GM12878 (cell line): ENCODE data around the gene EEF1AKMT3. TPM values are rescaled to one million over a fixed set of nuclear protein-coding genes. Genes with fewer than 3 reads are reported as not detected.

Source experiments
- ATF7 ChIP-seq: fragments of 450-650 bp; IDR thresholded peaks from 2 replicates; pipeline ENCODE4 v1.6.1; 2016; ENCODE audit warnings: low read depth, mild to moderate bottlenecking
- CBFB ChIP-seq: IDR thresholded peaks from 2 replicates; pipeline ENCODE4 v1.6.1; 2016; ENCODE audit warnings: antibody characterized with exemption, low read depth
- CBX5 ChIP-seq: sonication (generic); IDR thresholded peaks from 2 replicates; pipeline ENCODE4 v1.6.1; 2016; ENCODE audit warnings: low read depth, moderate library complexity, mild to moderate bottlenecking, inconsistent platforms
- CREB1 ChIP-seq: IDR thresholded peaks from 2 replicates; pipeline ENCODE4 v1.6.1; 2012; ENCODE audit warnings: low read depth, mild to moderate bottlenecking, inconsistent platforms
- IRF4 ChIP-seq: IDR thresholded peaks from 2 replicates; pipeline ENCODE4 v1.6.1; 2011; ENCODE audit warnings: low read depth, low read length
- MXI1 ChIP-seq: fragments of 150-350 bp; IDR thresholded peaks from 2 replicates; pipeline ENCODE4 v1.6.1; 2011; ENCODE audit warnings: low read depth, mild to moderate bottlenecking, inconsistent platforms, low read length, improper control_type of control experiment
- NBN ChIP-seq: fragments of 450-650 bp; IDR thresholded peaks from 2 replicates; pipeline ENCODE4 v1.6.1; 2016
- NFIC ChIP-seq: IDR thresholded peaks from 2 replicates; pipeline ENCODE4 v1.6.1; 2012; ENCODE audit warnings: low read depth, mild to moderate bottlenecking, inconsistent platforms, low read length, moderate library complexity
- PAX5 ChIP-seq: IDR thresholded peaks from 2 replicates; pipeline ENCODE4 v1.6.1; 2011; ENCODE audit warnings: low read depth, low read length, borderline replicate concordance
- POLR2A ChIP-seq: IDR thresholded peaks from 2 replicates; pipeline ENCODE4 v1.6.1; 2011; ENCODE audit warnings: low read depth, mild to moderate bottlenecking, low read length
- POLR2AphosphoS2 ChIP-seq: IDR thresholded peaks from 2 replicates; pipeline ENCODE4 v1.6.1; 2011; ENCODE audit warnings: low read depth, mild to moderate bottlenecking, low read length, improper control_type of control experiment, moderate library complexity
- RAD21 ChIP-seq: IDR thresholded peaks from 2 replicates; pipeline ENCODE4 v1.6.1; 2011; ENCODE audit warnings: mild to moderate bottlenecking, low read depth, low read length, moderate library complexity; ENCODE audit not compliant: insufficient read depth
- RB1 ChIP-seq: fragments of 450-650 bp; formaldehyde crosslinking; IDR thresholded peaks from 2 replicates; pipeline ENCODE4 v1.6.1; 2017; ENCODE audit warnings: mild to moderate bottlenecking, borderline replicate concordance
- STAT3 ChIP-seq: IDR thresholded peaks from 2 replicates; pipeline ENCODE4 v1.6.1; 2011; ENCODE audit warnings: low read depth, low read length, improper control_type of control experiment
- USF1 ChIP-seq: IDR thresholded peaks from 2 replicates; pipeline ENCODE4 v1.6.1; 2011; ENCODE audit warnings: borderline replicate concordance, low read depth, mild to moderate bottlenecking, moderate library complexity, mixed read lengths, low read length; ENCODE audit not compliant: insufficient read depth; ENCODE audit errors: extremely low read length
- USF2 ChIP-seq: IDR thresholded peaks from 2 replicates; pipeline ENCODE4 v1.6.1; 2011; ENCODE audit warnings: low read depth, low read length, improper control_type of control experiment, borderline replicate concordance
- polyA plus RNA-seq, 11 experiments: library from polyadenylated mRNA; depleted of rRNA in 4 of 11; unstranded in 6 of 11; stranded (reverse) in 5 of 11; fragments of >200 nt; fragmentation: Nextera tagmentation in 4 of 11; fragmentation: Illumina TruSeq in 1 of 11; extraction: Ambion mirVana in 4 of 11; extraction: Trizol in 1 of 11; gene quantifications; 1 replicate in 1 of 11; 2 replicates in 10 of 11; pipeline versions ENCODE4 v1.2.1 to v1.2.3, GENCODE V29; 2011 to 2016; ENCODE audit warnings: inconsistent platforms in 2 of 11, missing spikeins in 2 of 11, low read depth in 1 of 11
- total RNA-seq, 4 experiments: library from RNA; depleted of rRNA in 3 of 4; stranded (reverse); fragments of >200 nt in 3 of 4; fragmentation: Illumina TruSeq in 1 of 4; extraction: Trizol in 1 of 4; gene quantifications; 2 replicates each; pipeline versions ENCODE4 v1.2.1 to v1.2.3, GENCODE V29; 2013 to 2021

Gene EEF1AKMT3
- total and polyA plus RNA-seq, 10 of the 15 experiments (the other 5 are each of a cell fraction or from before 2014, with no cell fraction given) = 1.2 to 8.2 (median 3.5) TPM

GRCh38 chr12:57741844-57742738, 30.3 kb upstream of the EEF1AKMT3 start (continued):
- TF ChIP-seq NFIC = no peak
- peak; percentile 60; the same call in 1 of the 2 replicates for TF ChIP-seq CREB1
- TF ChIP-seq POLR2A = peak; percentile 59
- 0 out of 2 replicates have a peak, but pooled peaks have one; percentile 38 for TF ChIP-seq POLR2AphosphoS2
- TF ChIP-seq NBN = peak; percentile 29; the same call in 1 of the 2 replicates
- TF ChIP-seq USF2 = no peak
- 0 out of 2 replicates have a peak, but pooled peaks have one; percentile 21 for TF ChIP-seq IRF4
- TF ChIP-seq STAT3 = 0 out of 2 replicates have a peak, but pooled peaks have one; percentile 32
- no peak for TF ChIP-seq CBX5
- 0 out of 2 replicates have a peak, but pooled peaks have one; percentile 4 for TF ChIP-seq PAX5
- no peak for TF ChIP-seq USF1
- peak; percentile 54 for TF ChIP-seq RAD21
- TF ChIP-seq CBFB = 0 out of 2 replicates have a peak, but pooled peaks have one; percentile 42
- no peak for TF ChIP-seq RB1
- 0 out of 2 replicates have a peak, but pooled peaks have one; percentile 21 for TF ChIP-seq ATF7
- TF ChIP-seq MXI1 = peak; percentile 33; the same call in 1 of the 2 replicates
